IMR-90 (cell line): ENCODE measurements around the gene CTBP1. TPM values are rescaled to one million over a fixed set of nuclear protein-coding genes. Genes with fewer than 3 reads are reported as not detected.

Source experiments
- ATAC-seq: fragments of 200-7000 bp; cut with Tn5 transposase; 2 replicates; pipeline ENCODE4 v1.9.1; 2020; ENCODE audit warnings: low read depth, mild to moderate bottlenecking, moderate library complexity
- BruUV-seq: library from RNA; stranded (reverse); fragments of 400-500 nt; replicated peaks from 2 replicates; lab custom pipeline; 2021; lab: Mats Ljungman, UMichigan
- CTCF ChIA-PET: fragments of 300-600 bp; formaldehyde crosslinking; extraction: SDS; loops from one replicate; lab custom pipeline; 2021; ENCODE audit warnings: antibody characterized with exemption; lab: Yijun Ruan, JAX
- POLR2A ChIA-PET: fragments of 300-600 bp; sonication (Branson Sonifier 250); formaldehyde crosslinking; loops from one replicate; lab custom pipeline; 2022; ENCODE audit warnings: antibody characterized with exemption; ENCODE audit not compliant: unreplicated experiment; lab: Charles Lee
- DNase-seq: peaks from one replicate; pipeline ENCODE4 v3.0.0; 2013
- H2AFZ ChIP-seq: replicated peaks from 2 replicates; pipeline ENCODE3; 2013; ENCODE audit warnings: low read length, mild to moderate bottlenecking; ENCODE audit not compliant: poor library complexity
- H2AK5ac ChIP-seq: 2 replicates; pipeline ENCODE4 v1.6.1; 2013; ENCODE audit warnings: low read depth, low read length, inconsistent platforms
- H2AK9ac ChIP-seq: replicated peaks from 2 replicates; pipeline ENCODE3; 2013; ENCODE audit warnings: mild to moderate bottlenecking, low read depth, low read length, moderate library complexity; ENCODE audit not compliant: poor library complexity
- H2BK120ac ChIP-seq: 2 replicates; pipeline ENCODE4 v1.6.1; 2013; ENCODE audit warnings: low read depth, low read length, inconsistent platforms
- H2BK15ac ChIP-seq: 3 replicates; pipeline ENCODE4 v1.6.1; 2013; ENCODE audit warnings: low read depth, low read length, inconsistent platforms
- H2BK20ac ChIP-seq: 2 replicates; pipeline ENCODE4 v1.6.1; 2013; ENCODE audit warnings: low read depth, mild to moderate bottlenecking, inconsistent platforms, low read length, moderate library complexity
- H2BK5ac ChIP-seq: 2 replicates; pipeline ENCODE4 v1.6.1; 2013; ENCODE audit warnings: mild to moderate bottlenecking, low read depth, low read length, inconsistent platforms; ENCODE audit not compliant: poor library complexity, severe bottlenecking
- H3K14ac ChIP-seq: replicated peaks from 2 replicates; pipeline ENCODE4 v1.6.1; 2013; ENCODE audit warnings: low read depth, low read length, inconsistent platforms
- H3K18ac ChIP-seq: 2 replicates; pipeline ENCODE4 v1.6.1; 2013; ENCODE audit warnings: low read depth, low read length, control low read depth
- H3K23ac ChIP-seq: 2 replicates; pipeline ENCODE4 v1.6.1; 2013; ENCODE audit warnings: low read depth, low read length, inconsistent platforms
- H3K27ac ChIP-seq: 2 replicates; pipeline ENCODE4 v1.5.1; 2013; ENCODE audit warnings: mild to moderate bottlenecking, control low read depth, low read length; ENCODE audit not compliant: insufficient read depth
- H3K27me3 ChIP-seq: 2 replicates; pipeline ENCODE4 v1.6.1; 2013; ENCODE audit warnings: low read length; ENCODE audit not compliant: control insufficient read depth, insufficient read depth
- H3K36me3 ChIP-seq: 2 replicates; pipeline ENCODE4 v1.6.1; 2013; ENCODE audit warnings: low read length, mixed read lengths; ENCODE audit not compliant: control insufficient read depth, insufficient read depth
- H3K4ac ChIP-seq: 2 replicates; pipeline ENCODE4 v1.6.1; 2013; ENCODE audit warnings: low read depth, low read length, inconsistent platforms
- H3K4me1 ChIP-seq: 2 replicates; pipeline ENCODE4 v1.6.1; 2013; ENCODE audit warnings: low read length, mixed read lengths; ENCODE audit not compliant: control insufficient read depth, insufficient read depth
- H3K4me2 ChIP-seq: 2 replicates; pipeline ENCODE4 v1.6.1; 2013; ENCODE audit warnings: low read depth, mild to moderate bottlenecking, control low read depth, low read length, moderate library complexity
- H3K4me3 ChIP-seq: 2 replicates; pipeline ENCODE4 v1.5.1; 2013; ENCODE audit warnings: low read depth, mild to moderate bottlenecking, control low read depth, low read length, moderate library complexity; ENCODE audit not compliant: insufficient read depth
- H3K56ac ChIP-seq: 2 replicates; pipeline ENCODE4 v1.6.1; 2013; ENCODE audit warnings: low read length, inconsistent platforms; ENCODE audit not compliant: insufficient read depth; ENCODE audit errors: extremely low read depth
- H3K79me1 ChIP-seq, 2 experiments: 2 replicates each; pipeline ENCODE4 v1.6.1; 2013; ENCODE audit warnings: low read length in 2 of 2, inconsistent platforms in 1 of 2, low read depth in 1 of 2
- H3K9ac ChIP-seq: 2 replicates; pipeline ENCODE4 v1.6.1; 2013; ENCODE audit warnings: low read depth, low read length, control low read depth
- H3K9me1 ChIP-seq: 2 replicates; pipeline ENCODE4 v1.6.1; 2013; ENCODE audit warnings: low read length, inconsistent platforms; ENCODE audit not compliant: insufficient read depth
- H3K9me3 ChIP-seq: 2 replicates; pipeline ENCODE4 v1.6.1; 2013; ENCODE audit warnings: low read length; ENCODE audit not compliant: control insufficient read depth, insufficient read depth
- H4K20me1 ChIP-seq: 2 replicates; pipeline ENCODE4 v1.6.1; 2013; ENCODE audit warnings: low read length, inconsistent platforms; ENCODE audit not compliant: insufficient read depth
- H4K5ac ChIP-seq: 2 replicates; pipeline ENCODE4 v1.6.1; 2013; ENCODE audit warnings: mild to moderate bottlenecking, low read depth, low read length, control low read depth
- H4K8ac ChIP-seq, 2 experiments: 2 replicates each; pipeline ENCODE4 v1.6.1; 2013; ENCODE audit warnings: low read depth in 2 of 2, low read length in 2 of 2, control low read depth in 1 of 2, inconsistent platforms in 1 of 2
- H4K91ac ChIP-seq: 2 replicates; pipeline ENCODE4 v1.6.1; 2013; ENCODE audit warnings: low read depth, low read length, inconsistent platforms; ENCODE audit not compliant: insufficient read depth
- NFE2L2 ChIP-seq: fragments of 150-350 bp; IDR thresholded peaks from 2 replicates; pipeline ENCODE4 v1.6.1; 2016; ENCODE audit warnings: low read depth, mild to moderate bottlenecking, low read length
- WGBS, 2 experiments: methylation state at CpG; one replicate each; pipeline versions ENCODE4 v1.1.5 to v1.1.7; 2013; ENCODE audit warnings: missing lambda C conversion rate in 2 of 2; ENCODE audit not compliant: insufficient read length in 1 of 2; ENCODE audit errors: extremely low coverage in 2 of 2; 5-methylcytosine and 5-hydroxymethylcytosine counted together
- dilution Hi-C: fragments of 300-500 bp; cut with HindIII; formaldehyde crosslinking; loops from one replicate; pipeline ENCODE4 v1.14.3; 2018; ENCODE audit warnings: low sequenced_read_pairs; ENCODE audit not compliant: unreplicated experiment
- in situ Hi-C: fragments of 300-500 bp; cut with MboI; formaldehyde crosslinking; loops from 3 replicates; pipeline ENCODE4 v1.14.3; 2019; ENCODE audit warnings: low sequenced_read_pairs, inconsistent platforms, mixed read lengths
- intact Hi-C: fragments of 100-400 bp; cut with micrococcal nuclease; formaldehyde crosslinking; loops from 2 replicates; pipeline ENCODE4 v1.10.0; 2022
- polyA plus RNA-seq, 3 experiments: library from polyadenylated mRNA; depleted of rRNA; stranded (reverse); fragments of >200 nt; gene quantifications; 2 replicates each; pipeline ENCODE4 v1.2.3, GENCODE V29; 2012; ENCODE audit warnings: low replicate concordance in 1 of 3
- total RNA-seq: library from RNA; depleted of rRNA; stranded (reverse); fragments of >200 nt; gene quantifications from 2 replicates; pipeline ENCODE4 v1.2.3, GENCODE V29; 2012

Gene CTBP1
- total and polyA plus RNA-seq, 2 of the 4 experiments (the other 2 are of a cell fraction): 147 to 212 TPM

GRCh38 chr4:1170976-1171310, 78.0 kb downstream of the CTBP1 start:
- Histone ChIP-seq H3K27me3 (no peaks in the 10 kb centered on the region), H3K9ac (no peak overlapping the region), H2BK120ac (no peak overlapping the region), H4K20me1 (no peaks in the 10 kb centered on the region), H3K4me2 (no peak overlapping the region), H3K14ac (no peak overlapping the region), H2AK9ac (no peak overlapping the region), H4K5ac (no peak overlapping the region), H3K79me1 (peaks cover 0 to 5% of the 10 kb centered on the region in 2 experiments; a peak in 1 of 4 replicates), H3K56ac (no peak overlapping the region), H2BK5ac (no peak overlapping the region), H3K4me3 (peak overlapping the region; percentile 29; the same call in 1 of the 2 replicates), H2AFZ (no peak overlapping the region), H2BK15ac (no peak overlapping the region), H3K4me1 (peaks cover 18% of the 10 kb centered on the region), H3K23ac (no peak overlapping the region), H3K36me3 (peaks cover 22% of the 10 kb centered on the region; the same call in 1 of the 2 replicates), H2BK20ac (no peak overlapping the region), H3K18ac (no peak overlapping the region), H3K4ac (no peak overlapping the region), H3K27ac (no peak overlapping the region), H4K8ac (no peak overlapping the region), H4K91ac (no peak overlapping the region), H2AK5ac (peak overlapping the region; percentile 26; the same call in 1 of the 2 replicates), H3K9me1 (peaks cover 3% of the 10 kb centered on the region; the same call in 1 of the 2 replicates), H3K9me3 (no peaks in the 10 kb centered on the region)
- CTCF ChIA-PET: no interaction called here
- no peak for ATAC-seq
- dilution Hi-C loops (no loop called here), intact Hi-C loops (no loop called here), in situ Hi-C loops (loop anchor here (25.0 kb wide), 1 partner anchor 466 kb away; no protein-coding TSS in a partner anchor)
- BruUV-seq: TSS peak; percentile 63
- no peak for TF ChIP-seq NFE2L2
- WGBS, 2 experiments: 44% methylated on average over 26 of the region's 42 CpGs; no CpG with 5 or more reads in 1 of the 2 experiments
- no peak for DNase-seq
- POLR2A ChIA-PET: no interaction called here
